Stomach (tissue), 4 donors: ENCODE data around the gene LENEP.

ENCODE experiments used
- CTCF ChIP-seq, 7 experiments: fragments of 450-650 bp in 4 of 7; fragments of 200-600 bp in 3 of 7; sonication (generic) in 3 of 7; IDR thresholded peaks; one replicate each; pipeline ENCODE4 v1.5.1; 2016 to 2019; ENCODE audit warnings: antibody characterized with exemption in 7 of 7, control low read depth in 2 of 7, mild to moderate bottlenecking in 1 of 7
- POLR2AphosphoS5 ChIP-seq, 3 donors: sonication (generic); formaldehyde crosslinking; IDR thresholded peaks; one replicate each; pipeline ENCODE4 v1.6.1; 2016; ENCODE audit warnings: antibody characterized with exemption in 3 of 3

- TF ChIP-seq CTCF (IDR thresholded peaks at IDR 0.05) (no peak), POLR2AphosphoS5 (IDR thresholded peaks at IDR 0.05) (no peak)
Observed at GRCh38 chr1:154988058-154988954, 5.1 kb upstream of the LENEP start.
